GM21737 (cell line): Measurements from ENCODE around the gene MCC.

Source experiments
- ATAC-seq: cut with Tn5 transposase; IDR thresholded peaks from one replicate; pipeline ENCODE4 v1.9.1; 2021; ENCODE audit warnings: mild to moderate bottlenecking, moderate library complexity; ENCODE audit not compliant: unreplicated experiment

The MCC gene

DNA sequence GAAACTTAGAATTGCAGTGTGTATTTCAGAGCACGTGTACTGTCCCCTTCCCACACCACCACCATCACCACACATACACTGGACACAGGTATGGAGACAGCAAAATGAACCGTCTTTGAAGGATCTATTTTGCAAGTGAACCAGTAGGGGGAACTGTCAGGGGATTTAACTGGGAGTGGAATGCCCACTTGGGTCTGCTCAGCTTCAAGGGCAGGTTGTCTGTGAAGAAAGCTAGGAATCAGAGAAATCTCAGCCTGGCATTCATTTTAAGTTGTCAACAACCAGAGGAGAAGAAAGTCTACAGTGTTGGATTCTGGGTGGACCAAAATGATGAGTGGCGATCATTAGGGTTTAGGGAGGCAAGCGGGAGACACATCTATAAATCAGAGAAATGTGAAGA lies 364.6 kb downstream of the MCC start:
- no peak for ATAC-seq

- no peak for ATAC-seq
Observed at GRCh38 chr5:113122053-113122452, 366.2 kb downstream of the MCC start.

DNA sequence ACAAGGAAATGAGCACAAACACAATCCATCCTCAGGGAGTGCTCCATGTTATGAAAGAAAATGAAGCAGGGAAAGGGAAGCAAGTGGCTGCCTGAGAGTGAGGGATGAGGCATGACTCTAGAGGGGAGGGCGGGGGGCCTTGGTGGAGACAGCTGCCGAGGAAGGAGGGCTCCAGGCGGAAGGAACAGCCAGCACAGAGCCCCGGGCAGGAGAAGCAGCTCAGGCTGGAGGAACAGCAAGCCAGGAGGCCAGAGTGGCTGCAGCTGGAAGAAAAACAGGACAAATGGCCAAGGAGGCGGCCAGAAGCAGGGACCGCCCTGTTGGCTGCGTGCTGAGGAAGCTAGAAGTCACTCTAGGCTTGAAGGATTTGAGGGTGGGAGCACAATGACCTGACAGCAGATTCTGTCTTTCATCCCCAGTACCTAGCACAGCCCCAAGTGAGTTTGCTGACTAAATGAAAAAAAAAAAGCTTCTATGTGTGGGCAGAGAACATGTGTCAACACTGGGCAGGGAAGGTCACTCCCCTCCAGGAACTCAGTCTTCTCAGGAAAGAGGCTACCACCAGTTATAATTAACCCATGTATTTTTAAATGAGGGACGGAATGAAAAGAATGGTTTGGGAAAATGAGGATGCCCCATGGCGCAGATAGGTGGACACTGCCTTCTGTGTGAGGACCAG lies 368.9 kb downstream of the MCC start:
- ATAC-seq, result no peak

- ATAC-seq, result no peak
Observed at GRCh38 chr5:113118765-113119164, 369.5 kb downstream of the MCC start.

DNA sequence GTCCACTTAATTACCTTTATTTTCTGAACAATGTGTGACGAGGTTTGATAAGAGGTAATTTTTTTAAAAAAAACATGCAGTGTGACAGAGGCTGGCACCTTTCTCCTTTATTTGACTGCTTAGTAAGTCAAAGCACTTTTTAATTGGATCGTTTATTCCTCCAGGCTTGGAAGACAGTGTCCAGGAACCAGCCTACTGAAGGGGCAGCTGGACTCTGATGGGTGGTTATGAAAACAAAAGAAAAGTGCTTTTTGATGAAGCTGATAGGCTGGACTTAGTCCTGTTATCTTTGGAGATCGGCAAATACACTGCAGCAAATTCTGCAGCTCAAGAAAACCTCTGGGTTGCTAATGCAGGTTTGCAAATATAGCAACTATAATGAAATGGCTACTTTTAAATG lies 370.0 kb downstream of the MCC start:
- no peak for ATAC-seq

DNA sequence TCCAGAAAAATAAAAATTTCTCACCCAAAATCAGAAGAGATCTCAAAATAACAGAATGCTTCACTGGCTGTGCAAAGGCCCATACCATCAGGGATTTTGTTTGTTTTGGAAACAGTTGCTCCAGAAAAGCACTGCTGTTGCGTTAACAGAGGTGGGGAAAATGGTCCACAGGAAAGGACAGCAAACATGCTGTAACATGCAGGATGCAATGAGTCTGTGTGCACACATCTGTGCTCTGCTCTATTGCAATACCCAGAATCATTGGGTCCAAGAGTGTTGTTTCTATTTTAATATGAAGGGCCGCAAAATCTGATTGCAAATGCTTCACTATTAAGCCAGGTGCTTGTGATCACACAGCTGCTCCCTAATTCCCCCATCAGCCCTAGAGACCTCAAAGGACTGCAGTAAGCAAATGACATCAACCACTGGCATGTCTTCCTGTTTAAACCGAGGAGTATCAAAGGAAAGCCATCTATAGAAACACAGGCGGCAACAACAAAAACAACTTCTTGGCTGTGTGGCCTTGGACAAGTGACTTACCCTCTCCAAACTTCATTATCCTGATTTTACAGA lies 370.6 kb downstream of the MCC start:
- ATAC-seq, result no peak

DNA sequence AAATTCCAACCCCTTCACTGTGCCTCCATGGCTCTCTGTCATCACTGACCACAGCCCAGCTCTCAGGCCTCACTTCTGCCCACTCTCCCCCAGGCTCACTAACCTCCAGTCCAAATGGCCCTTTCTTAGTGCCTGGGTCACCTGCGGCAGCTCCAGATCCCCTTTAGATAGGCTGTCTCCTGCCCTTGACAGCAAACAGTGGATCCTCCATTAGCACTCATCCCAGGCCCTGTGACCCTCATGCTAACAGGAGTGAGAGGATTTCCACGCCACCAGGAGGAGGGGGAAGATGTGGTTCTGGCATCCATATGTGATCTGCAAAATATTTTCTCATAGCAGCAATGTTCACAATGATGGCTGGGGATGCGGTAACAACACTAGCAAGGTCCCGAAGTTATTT lies 372.3 kb downstream of the MCC start:
- ATAC-seq, result no peak

DNA sequence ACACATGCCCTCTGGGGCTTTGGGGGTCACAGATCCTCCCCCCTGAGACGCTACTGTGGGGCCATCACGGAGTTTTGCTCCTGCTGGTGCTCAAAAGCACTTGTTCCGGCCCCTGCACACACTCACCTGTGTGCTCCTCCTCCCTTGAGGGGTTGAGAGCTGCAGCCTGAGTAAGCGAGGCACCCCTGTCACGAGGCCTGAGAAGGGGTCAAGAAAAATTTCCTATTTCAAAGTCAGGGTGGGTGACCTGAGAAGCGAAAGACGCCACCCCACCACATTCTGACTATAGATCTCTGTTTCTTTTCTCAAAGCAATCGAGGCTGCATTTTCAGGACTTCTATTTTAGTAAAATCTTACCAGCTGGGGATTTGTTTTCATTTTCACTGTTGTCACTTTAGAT lies 373.2 kb downstream of the MCC start:
- no peak for ATAC-seq

DNA sequence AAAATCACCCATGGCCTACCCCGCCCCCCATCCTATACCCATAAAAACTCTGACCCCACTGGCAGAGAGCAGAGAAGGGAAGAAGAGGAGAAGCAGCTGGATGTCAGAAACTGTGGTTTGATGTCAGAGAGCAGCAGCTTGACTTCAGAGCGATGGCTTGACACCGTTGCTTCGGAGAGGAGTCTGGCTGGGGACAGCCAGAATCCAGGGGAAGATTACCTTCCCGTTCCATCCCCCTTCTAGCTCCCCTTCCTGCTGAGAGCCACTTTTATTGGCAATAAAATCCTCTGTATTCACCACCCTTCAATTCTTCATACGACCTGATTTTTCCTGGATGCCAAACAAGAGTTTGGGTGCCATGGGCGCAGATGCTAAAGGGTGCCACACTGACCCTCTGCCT lies 373.7 kb downstream of the MCC start:
- no peak for ATAC-seq

- no peak for ATAC-seq
Observed at GRCh38 chr5:113112435-113112834, 375.8 kb downstream of the MCC start.

- no peak for ATAC-seq
Observed at GRCh38 chr5:113110117-113110516, 378.1 kb downstream of the MCC start.

GRCh38 chr5:113109344-113109743 lies 378.9 kb downstream of the MCC start:
- no peak for ATAC-seq

DNA sequence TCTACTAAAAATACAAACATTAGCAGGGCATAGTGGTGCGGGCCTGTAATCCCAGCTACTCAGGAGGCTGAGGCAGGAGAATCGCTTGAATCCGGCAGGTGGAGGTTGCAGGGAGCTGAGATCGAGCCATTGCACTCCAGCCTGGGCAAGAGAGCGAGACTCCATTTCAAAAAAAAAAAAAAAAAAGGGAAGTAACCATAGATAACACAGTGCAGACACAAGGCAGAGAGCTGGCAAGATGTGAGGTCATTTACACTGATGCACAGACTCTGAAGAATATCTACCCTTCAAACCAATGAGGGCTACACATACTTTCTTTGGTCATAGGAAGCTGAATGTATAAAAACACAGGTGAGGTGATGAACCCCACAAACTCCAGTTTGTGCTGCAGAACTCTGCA lies 379.8 kb downstream of the MCC start:
- ATAC-seq, result no peak

GRCh38 chr5:113106821-113107220 lies 381.4 kb downstream of the MCC start:
- ATAC-seq, result no peak

- ATAC-seq, result no peak
Observed at GRCh38 chr5:113105693-113106280, 382.5 kb downstream of the MCC start.

DNA sequence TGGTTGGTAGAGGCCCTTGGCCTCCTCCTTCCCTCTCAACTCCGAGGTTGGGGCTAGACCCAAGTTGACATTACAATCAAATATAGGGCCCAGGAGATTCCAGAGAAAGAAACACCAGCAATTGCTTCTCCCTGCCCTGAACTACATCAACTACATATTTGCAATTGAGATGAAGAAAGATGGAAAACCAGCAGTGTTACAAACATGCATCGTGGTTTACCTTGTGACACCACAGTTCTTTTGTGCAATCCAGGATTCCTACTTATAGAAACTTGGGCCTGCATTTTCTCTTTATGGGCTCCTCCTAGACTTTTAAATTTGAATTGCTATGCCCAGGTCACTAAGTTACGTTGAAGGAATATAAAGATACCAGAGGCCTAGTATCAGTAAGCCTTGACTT lies 384.9 kb downstream of the MCC start:
- ATAC-seq, result no peak

DNA sequence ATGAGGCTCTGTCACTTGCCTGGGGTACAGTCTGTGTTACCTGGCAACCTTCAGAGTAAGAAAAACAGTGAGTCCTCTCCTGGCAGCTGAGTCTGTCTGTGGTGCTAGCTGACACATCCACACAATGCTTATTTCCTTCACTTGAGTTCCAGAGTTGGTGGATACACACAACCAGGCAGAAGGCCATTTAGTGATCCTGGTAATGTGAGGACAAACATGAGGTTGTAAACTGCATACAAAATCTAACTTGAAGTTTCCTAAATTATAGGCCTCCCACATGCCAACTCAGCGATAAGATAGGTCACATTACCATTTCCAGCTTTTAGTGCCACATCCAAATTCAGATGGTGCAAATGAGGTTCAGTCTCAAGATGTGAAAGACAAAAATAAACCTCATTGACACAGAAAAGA lies 386.1 kb downstream of the MCC start:
- ATAC-seq, result no peak

DNA sequence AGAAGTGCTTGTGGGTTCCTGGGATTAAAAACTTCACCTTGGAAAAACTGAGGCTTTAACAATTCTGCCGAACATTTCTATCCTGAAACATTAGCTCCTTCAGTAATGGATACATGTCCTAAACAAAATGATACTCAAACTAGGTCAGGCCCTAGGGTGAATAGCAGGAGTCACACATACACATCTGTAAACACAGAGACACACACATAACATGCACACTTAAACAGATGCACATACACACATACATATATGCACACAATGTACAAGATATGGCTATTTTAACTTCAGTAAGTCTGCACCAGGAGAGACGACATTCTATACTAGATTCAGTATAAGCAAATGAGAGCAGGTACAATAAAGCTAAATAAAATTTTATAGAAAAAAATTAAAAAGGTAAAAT lies 387.3 kb downstream of the MCC start:
- ATAC-seq, result no peak

DNA sequence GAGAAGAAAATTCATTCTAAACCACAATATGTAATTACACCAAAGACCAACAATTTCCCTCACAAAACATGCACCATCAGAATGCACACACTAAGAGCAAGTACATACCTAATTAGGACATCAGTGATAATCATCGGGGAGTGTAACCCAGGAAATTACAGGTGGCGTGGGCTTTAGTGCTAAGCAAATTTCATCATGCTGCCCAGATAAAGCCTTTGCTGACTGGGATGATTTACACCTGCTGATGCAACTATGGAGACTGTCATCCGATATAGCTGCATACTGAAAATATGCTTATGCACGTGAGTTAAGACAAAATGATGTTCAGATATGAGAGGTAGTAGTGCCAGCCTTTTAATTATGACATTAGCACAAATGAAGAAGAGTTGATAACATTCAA lies 388.4 kb downstream of the MCC start:
- no peak for ATAC-seq

DNA sequence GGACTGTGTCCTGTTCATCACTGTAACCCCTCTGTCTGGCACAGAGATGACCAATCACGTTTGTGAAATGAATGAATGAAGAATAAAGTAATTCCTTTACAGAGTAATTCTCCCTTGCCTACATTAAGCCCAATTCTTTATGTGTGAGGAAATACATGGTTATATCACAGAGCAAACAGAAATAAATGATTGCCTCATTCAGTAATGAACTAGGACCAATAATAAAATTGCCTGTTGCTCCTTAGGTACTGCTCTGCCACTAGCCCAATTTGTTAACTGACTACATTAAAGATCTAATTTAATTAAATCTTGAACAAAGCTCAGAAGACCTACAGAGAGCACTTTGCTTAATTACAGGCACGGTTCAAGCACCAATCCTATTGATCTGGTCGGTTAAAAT lies 389.9 kb downstream of the MCC start:
- no peak for ATAC-seq

DNA sequence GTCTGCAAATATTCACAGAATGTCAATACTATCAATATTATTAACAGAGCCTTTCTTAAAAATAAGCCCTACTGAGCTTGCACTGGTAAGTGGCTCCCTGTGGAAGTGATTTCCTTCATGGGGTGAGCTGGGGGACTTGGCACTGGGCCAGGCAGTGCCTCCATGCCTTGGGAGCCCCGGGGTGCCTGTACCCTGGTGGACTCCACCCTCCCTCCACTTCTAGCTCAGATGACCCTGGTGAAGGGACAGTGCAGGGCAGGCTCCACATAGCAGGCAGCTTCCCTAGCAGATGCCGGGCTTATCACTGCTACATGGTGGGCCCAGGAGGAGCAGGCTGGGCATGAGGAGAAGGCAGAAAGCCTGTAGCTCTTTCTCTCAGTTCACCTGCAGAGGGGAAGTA lies 392.4 kb downstream of the MCC start:
- ATAC-seq, result no peak

DNA sequence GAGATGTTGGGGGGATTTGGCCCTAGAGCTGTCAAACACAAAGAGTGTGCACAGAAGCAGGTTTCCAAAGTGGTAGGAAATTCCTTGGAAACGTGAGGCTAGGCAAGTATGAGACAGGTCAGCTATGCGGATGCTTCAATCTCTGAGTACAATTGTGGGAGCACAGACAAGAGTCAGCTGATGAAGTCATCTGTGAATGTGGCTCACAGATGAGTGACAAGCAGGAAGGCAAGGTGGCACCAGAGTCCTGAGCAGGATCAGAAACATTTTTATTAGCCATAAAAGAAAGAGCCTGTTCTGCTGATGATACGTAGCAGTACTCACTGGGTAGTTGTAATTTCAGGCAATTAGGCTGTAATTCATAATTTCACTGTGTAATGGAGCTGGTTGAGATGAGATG lies 394.7 kb downstream of the MCC start:
- ATAC-seq, result no peak

GRCh38 chr5:113092683-113093082 lies 395.6 kb downstream of the MCC start:
- no peak for ATAC-seq
